ENCODE measurements around the gene CCDC152.
A peak's percentile ranks its signal among the peaks of the same experiment; 100 is the strongest.
"Not testable (repeated sequence)": the region's sequence is repeated elsewhere in the genome, so short reads cannot be mapped to it uniquely, and the experiment has no call there.

The CCDC152 gene, protein sequence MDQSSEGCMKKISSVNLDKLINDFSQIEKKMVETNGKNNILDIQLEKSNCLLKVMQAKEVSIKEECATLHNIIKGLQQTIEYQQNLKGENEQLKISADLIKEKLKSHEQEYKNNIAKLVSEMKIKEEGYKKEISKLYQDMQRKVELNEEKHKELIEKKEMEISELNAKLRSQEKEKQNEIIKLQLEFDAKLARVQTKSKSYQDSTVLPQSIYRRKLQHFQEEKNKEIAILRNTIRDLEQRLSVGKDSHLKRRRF

DNA sequence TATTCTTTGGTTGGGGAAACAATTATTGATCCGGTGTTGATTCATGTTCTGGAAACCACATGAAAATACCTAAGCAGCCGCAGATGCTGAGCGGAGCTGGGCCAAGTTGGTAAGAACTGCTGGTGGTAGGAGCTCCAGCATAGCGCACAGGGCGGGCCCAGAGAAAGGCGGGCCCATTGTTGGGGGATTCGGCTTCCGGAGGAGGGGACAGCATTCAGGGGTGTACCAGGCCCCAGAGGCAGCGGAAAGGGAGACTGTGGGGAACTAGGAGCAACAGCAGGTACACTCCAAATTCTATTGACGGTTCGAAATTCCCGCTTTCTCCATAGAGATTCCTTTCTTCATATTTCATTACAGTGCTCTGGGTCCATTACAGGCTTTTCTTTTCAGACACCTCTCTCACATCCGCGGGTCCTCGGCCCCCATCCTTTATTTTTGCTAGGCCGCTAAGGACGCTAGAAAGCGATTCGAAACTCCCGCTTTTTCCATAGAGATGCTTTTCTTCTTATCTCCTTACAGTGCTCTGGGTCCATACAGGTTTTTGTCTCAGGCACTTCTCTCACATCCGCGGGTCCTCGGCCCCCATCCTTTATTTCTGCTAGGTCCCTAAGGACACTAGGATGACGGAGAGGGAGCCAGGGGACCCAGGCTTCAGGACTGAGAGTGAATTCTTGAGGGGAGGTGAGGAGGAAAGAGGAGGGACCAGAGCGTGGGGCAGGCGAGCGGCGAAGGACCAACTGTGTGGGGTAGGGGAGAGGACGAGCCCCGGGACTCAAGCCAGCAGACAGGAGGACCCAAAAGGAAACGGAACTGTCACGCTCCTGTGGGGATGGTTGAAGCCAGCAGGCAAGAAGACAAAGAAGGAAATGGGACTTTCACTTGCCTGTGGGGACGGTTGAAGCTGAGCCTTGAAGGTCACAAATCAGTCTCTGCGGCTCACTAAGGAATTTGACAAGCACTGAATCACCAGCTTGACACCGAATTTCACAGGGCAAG is at the start of gene CCDC152:
Gene CCDC152, plus strand, starts transcription at position 213 of the 996 bp plus-strand sequence. CDS start 2,304 bp downstream, outside the sequence.
- DNase-seq: peak; percentile 66

DNA sequence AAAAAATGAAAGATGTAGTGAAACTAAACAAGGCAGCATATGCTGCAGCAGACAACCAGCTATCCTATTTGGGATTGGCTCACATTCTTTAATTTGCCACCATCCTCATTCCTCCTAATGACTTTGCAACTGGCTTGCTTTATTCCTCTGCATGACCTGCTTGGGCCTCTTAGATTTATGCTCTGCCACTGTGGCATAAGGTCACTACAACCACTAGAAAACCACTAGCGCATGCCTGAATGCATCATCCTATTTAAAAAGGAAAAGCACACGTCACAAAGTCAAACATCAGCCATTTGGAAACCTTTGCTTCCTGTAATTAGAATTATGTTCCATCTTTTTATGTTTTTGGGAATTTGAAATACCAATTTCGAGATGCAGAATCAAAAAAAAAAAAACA is 40.8 kb upstream of the CCDC152 start:
- DNase-seq: peak; percentile 35

DNA sequence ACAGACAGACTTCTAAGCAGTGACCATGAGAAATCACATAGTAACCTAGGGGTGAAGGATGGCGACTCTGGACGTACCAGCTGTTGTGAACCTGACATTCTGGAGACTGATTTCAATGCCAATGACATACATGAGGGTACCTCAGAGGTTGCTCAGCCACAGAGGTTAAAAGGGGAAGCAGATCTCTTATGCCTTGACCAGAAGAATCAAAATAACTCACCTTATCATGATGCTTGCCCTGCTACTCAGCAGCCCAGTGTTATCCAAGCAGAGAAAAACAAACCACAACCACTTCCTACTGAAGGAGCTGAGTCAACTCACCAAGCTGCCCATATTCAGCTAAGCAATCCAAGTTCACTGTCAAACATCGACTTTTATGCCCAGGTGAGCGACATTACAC is 38.0 kb upstream of the CCDC152 start:
- DNase-seq: peak; percentile 28

DNA sequence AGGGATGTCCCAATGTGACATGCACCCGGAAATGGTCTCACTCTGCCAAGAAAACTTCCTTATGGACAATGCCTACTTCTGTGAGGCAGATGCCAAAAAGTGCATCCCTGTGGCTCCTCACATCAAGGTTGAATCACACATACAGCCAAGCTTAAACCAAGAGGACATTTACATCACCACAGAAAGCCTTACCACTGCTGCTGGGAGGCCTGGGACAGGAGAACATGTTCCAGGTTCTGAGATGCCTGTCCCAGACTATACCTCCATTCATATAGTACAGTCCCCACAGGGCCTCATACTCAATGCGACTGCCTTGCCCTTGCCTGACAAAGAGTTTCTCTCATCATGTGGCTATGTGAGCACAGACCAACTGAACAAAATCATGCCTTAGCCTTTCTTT is 37.6 kb upstream of the CCDC152 start:
- DNase-seq: no peak

DNA sequence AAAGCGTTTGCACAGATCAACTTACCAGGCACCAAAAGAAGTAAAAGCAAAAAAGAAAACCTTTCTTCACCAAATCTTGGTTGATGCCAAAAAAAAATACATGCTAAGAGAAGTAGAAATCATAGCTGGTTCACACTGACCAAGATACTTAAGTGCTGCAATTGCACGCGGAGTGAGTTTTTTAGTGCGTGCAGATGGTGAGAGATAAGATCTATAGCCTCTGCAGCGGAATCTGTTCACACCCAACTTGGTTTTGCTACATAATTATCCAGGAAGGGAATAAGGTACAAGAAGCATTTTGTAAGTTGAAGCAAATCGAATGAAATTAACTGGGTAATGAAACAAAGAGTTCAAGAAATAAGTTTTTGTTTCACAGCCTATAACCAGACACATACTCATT is 36.4 kb upstream of the CCDC152 start:
- DNase-seq: no peak

DNA sequence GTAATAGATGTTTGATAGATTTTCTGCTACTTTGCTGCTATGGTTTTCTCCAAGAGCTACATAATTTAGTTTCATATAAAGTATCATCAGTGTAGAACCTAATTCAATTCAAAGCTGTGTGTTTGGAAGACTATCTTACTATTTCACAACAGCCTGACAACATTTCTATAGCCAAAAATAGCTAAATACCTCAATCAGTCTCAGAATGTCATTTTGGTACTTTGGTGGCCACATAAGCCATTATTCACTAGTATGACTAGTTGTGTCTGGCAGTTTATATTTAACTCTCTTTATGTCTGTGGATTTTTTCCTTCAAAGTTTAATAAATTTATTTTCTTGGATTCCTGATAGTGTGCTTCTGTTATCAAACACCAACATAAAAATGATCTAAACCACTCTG is 35.1 kb upstream of the CCDC152 start:
- peak; percentile 53 for DNase-seq

DNA sequence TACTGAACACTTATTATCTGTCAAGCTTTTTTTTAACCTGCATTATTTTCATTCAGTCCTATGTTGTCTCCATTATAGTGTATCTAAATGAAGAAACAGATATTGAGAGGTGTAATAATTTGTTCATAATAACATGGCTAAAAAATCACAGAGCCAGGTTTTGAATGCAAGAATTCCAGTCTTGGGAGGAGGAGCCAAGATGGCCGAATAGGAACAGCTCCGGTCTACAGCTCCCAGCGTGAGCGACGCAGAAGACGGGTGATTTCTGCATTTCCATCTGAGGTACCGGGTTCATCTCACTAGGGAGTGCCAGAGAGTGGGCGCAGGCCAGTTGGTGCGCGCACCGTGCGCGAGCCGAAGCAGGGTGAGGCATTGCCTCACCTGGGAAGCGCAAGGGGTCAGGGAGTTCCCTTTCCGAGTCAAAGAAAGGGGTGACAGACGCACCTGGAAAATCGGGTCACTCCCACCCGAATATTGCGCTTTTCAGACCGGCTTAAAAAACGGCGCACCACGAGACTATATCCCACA is 22.0 kb upstream of the CCDC152 start:
- DNase-seq: not testable (repeated sequence)

DNA sequence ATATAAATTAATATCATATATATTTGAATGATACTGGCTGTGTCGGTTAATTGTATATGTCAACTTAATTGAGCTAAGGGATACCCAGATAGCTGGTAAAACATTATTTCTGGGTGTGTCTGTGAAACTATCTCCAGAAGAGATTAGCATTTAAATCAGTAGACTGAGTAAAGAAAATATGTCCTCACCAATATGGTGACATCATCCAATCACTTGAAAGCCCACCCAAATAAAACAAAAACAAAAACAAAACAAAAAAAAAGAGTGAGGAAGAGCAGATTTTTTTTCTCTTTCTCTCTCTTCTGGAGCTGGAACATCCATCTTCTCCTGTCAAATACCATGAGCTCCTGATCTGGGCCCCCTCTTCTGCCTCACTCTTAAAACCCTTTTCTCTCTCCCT is 15.7 kb upstream of the CCDC152 start:
- DNase-seq: no peak

DNA sequence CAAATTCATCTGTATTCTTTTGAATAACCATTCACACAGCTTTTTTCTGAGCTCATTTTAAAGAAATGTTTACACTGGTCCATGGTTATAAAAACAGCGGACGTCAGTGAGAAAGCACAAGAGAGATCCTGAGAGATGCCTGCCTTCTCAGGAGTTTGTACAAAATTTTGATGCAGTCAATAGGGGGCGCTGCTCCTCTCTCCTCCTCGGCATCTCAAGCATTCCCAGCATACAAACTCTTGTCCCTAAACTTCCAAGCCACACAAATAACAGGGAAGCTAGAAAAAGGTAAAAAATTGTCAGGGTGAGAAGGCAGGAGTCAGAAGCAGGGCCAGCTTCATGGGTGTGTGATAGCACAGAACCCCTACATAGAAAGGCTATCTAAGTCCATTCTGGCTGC is 11.2 kb upstream of the CCDC152 start:
- no peak for DNase-seq

DNA sequence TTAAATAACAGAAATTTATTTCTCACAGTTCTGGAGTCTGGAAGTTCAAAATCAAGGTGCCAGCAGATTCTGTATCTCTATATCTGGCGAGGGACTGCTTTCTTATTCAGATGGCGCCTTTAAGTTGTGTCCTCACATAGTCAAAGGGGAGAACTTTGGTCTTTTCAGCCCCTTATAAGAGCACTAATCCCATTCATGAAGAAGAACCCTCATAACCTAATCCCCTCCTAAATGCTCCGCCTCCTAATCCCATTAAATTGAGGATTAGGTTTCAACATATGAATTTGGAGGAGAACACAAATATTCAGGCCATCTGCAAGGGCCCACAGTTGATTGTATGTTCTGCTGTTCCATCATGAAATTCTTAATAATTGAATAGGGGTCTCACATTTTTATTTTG is 10.8 kb upstream of the CCDC152 start:
- no peak for DNase-seq

DNA sequence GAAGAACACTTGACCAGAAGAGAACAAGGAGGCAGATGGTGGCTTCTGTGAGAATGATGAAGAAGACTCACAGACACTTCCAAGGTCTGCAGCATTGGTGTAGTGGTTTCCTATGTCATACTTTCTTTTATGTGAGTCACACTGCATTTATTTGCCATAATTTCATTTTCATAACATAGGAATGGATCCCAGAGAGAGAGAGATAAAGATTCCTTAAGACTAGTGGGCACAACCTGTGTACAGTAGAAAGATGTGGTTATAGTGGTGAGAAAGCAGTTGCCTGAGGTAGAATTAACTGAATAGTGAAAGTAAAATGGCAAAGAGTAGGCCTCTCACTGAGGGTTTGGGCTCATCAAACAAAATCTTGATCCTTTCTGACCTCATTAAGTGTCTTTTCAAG is 7.6 kb upstream of the CCDC152 start:
- peak; percentile 11 for DNase-seq

DNA sequence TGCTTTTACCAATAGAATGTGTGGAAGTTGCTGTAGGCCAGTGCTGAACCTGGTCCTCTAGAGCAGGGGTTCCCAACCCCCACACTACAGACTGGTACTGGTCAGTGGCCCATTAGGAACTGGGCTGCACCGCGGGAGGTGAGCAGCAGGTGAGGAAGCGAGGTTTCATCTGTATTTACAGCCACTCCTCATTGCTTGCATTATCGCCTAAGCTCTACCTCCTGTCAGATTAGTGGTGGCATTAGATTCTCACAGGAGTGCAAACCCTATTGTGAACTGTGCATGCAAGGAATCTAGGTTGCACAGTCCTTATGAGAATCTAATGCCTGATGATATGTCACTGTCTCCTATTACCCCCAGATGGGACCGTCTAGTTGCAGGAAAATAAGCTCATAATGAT is 6.1 kb upstream of the CCDC152 start:
- DNase-seq: no peak

DNA sequence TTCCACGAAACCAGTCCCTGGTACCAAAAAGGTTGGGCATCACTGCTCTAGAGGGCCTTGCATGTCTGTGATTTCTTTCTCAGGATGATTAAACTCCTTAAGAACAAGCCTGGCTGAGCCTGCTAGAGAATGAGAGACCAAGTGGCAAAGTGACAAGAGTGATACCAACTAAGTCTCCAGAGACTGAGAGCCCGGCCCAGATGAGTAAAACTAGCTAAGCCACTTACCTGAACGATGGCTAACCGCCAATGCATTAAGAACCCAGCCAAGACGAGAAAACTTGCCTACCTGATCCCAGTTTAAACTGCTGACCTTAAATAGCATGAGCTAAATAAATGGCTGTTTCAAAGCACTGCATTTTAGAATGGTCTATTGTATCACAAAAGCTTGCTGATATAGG is 5.6 kb upstream of the CCDC152 start:
- no peak for DNase-seq

DNA sequence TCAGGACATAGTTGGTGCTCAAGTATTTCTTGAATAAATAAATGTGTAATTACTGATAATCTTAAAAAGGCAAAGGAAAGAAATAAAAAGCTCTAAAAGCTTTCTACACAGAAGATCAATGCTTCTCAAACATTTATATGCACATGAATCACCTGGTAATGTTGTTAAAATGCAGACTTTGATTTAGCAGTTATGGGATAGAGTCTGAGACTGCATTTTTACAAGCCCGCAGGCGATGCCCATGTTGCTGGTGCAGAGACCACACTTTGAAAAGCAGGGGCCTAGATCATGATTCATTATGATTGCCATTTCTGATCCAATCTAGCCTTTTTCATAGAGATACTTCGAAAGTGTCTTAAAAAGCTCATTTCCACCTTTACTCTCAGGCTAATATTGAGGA is 3.5 kb upstream of the CCDC152 start:
- no peak for DNase-seq

DNA sequence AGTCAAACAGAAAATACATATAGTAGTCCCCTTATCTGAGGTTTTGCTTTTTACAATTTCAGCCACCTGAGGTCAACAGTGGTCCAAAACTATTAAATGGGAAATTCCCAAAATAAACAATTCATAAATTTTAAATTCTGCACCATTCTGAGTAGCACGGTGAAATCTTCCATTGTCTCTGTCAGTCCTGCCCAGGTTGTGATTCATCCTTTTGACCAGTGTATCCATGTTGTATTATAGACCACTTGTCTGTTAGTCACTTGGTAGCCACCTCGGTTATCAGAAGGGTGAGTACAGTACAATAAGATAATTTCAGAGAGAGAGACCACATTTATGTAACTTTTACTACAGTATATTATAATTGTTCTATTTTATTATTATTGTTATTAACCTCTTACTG is 2.8 kb downstream of the CCDC152 start:
- DNase-seq: no peak

DNA sequence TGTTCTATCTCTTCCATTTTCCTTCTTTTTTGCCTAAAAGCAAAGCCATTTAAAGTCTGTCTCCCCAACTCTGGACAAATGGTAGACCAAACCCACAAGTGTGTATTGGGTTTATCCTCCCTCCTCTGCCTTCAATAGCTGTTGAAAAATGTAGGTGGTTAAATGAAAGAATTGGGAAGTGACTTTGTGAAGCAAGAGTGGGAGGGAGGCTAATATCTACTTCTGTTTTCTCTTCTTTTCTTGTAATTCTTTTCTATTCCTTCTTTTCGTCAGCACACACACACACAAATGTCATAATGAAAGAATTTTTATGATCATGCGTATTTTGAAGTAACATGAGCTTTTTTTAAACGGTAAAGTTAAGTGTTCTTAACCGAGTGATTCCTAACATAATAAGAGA is 3.8 kb downstream of the CCDC152 start:
- no peak for DNase-seq

DNA sequence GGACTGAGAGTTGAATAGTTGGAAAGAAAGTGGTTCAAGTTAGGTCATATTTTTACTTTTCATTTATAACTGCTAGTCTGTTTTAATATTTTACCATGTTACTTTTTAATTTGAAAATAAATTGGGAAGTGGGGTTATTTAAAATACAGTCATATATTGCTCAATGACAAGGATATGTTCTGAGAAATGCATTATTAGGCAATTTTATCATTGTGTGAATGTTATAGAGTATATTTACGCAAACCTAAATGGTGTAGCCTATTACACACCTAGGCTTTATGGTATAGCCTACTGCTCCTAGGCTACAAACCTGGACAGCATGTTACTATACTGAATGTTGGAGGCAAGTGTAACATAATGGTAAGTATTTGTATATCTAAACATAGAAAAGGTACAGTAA is 5.2 kb downstream of the CCDC152 start:
- no peak for DNase-seq

DNA sequence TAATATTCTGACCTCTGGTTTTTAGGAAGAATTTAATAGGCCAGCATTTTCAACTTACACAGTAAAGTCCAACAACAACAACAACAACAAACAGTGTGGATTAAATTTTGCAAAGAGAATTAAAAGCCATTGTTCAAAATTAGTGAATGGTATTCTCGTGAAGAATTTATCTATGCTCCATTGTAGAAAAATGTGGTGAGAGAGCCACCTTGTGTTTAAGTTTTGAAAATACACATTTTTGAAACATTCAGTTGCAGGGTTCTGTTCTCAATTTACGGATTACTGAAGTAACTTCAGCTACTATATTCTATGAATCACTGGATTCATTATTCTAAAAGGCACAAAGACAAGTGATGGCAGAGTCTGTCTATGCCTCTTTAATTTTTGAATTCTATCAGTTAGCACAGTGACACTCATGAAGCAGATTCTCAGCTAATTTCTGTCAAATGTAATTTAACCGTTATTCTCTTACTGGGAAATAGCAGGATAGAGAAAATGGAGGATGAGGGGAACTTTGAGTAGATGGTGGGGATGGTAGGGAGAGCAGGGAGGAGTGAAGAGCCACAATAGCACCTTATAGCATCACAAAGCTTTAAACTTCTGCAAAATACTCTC is 11.0 kb downstream of the CCDC152 start:
- peak; percentile 53 for DNase-seq

DNA sequence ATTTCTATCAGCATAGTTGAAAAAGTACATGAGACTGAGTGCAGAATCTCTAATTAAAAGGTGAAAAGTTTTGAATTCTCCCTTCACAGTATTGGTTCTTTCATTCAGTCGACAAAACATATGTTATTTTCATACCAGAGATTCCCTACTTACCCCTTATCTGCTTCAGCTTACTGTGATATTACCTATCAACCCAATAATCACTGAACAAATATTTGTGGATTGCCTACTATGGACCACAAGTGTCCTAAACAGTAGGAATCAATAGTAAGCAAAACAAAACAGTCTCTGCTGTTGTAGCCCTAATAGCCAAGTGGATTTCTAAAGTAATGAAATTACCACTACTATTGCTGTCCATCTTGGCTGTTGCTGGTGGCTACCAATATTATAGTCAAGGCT is 11.5 kb downstream of the CCDC152 start:
- DNase-seq: no peak

DNA sequence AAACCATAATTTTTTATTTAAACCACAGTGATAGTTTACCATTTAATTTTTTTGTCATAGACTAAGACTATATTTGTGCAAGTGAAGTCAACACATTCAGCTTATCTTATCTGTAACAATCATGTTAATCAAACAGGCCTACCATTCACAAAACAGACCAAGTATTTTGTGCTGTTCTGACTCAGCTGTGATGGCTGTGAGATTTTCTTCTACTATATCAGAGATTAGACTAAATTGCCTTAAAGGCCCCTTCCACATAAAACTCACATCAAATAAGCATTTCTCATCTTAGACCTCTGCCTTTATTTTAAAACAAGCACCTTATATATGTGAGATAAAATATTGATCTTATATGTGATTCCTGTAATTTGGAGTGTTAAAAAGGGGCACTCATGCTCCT is 13.4 kb downstream of the CCDC152 start:
- DNase-seq: no peak

DNA sequence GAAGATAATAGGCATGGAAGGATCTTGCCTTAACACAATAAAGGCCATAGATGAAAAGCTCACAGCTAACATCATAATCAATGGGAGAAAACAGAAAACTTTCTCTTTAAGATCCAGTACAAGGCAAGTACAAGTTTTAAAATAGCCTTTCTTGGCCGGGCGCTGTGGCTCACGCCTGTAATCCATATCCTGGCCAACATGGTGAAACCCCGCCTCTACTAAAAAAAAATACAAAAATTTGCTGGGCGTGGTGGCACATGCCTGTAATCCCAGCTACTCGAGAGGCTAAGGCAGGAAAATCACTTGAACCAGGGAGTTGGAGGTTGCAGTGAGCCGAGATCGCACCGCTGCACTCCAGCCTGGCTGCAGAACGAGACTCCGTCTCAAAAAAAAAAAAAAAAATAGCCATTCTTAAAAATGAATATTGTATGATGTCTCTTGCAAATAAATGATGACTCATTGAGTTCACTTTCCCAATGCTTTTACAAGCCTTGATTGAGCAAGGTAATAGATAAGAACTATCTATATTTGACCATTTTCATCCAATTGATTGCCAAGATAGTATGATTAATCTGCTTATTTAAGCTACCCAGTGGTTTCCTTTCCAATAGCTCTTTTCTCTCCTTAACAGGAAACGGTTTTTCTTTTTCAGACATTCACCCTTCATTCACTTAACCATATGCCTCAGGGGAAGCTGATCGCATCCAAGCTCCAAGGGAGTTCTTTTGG is 15.8 kb downstream of the CCDC152 start:
- DNase-seq: peak; percentile 1

DNA sequence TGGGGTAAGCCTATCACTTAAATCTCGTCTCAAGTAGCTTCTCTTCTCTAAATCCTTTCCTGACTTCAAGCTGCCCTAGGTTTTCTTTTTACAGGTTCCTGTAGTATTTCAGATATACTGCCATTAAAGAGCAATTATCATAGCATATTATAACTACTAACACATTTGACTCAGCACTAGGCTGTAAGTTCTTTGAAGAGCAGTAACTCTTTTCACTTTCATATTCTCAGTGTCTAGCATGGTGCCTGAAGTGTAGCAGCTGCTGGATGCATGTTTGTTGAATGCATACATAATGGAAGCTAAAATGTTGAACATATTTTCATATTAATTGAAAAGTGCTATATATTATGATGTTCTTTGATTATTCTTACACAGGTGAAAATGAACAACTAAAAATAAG is 22.5 kb downstream of the CCDC152 start:
- no peak for DNase-seq

DNA sequence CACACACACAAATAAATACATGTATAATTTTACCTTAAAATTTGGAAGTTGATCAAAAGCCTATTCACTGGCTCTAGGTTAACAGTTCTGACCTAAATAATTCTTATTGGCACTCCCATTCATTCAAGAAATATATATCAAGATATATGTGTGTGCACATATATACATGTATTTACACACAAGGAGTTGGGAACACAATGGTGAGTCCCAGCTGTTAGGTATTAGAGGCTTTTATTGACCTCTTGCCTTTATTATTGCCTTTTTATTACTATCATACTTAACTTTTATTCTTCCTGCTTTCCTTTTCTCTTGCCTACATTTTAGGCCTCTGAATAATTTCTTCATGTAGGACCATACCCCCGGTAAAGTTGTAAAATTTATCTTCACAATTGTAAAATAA is 25.0 kb downstream of the CCDC152 start:
- DNase-seq: no peak

Data from fibroblast of upper back skin (primary cell).